Effector CD4-positive, alpha-beta T cell (primary cell): ENCODE measurements around the gene FUT8.

ENCODE experiments used
- DNase-seq: peaks from one replicate; pipeline ENCODE4 v3.0.0-alpha.2; 2020
- total RNA-seq: gene quantifications from one replicate; lab custom pipeline; 2026; lab: John Stamatoyannopoulos, UW

FUT8 gene
- 39.0 reads per million, percentile 63 among the genes with 10 or more reads in this experiment for total RNA-seq

- peak; percentile 90 for DNase-seq
Observed at GRCh38 chr14:65412032-65412846, at the start of gene FUT8. TSS of gene FUT8 (plus strand) at chr14:65412730. CDS start at chr14:65561564, 148,834 bp downstream.

- no peak for DNase-seq
Observed at GRCh38 chr14:65366802-65367565, 45.5 kb upstream of the FUT8 start.

- DNase-seq: no peak
Observed at GRCh38 chr14:65369560-65369959, 43.0 kb upstream of the FUT8 start.

- DNase-seq: no peak
Observed at GRCh38 chr14:65370801-65371248, 41.7 kb upstream of the FUT8 start.

- DNase-seq: no peak
Observed at GRCh38 chr14:65371784-65372183, 40.7 kb upstream of the FUT8 start.

GRCh38 chr14:65373016-65373670, 39.4 kb upstream of the FUT8 start:
- no peak for DNase-seq

GRCh38 chr14:65373671-65374039, 38.9 kb upstream of the FUT8 start:
- DNase-seq: no peak

GRCh38 chr14:65377576-65377975, 35.0 kb upstream of the FUT8 start:
- DNase-seq: no peak

GRCh38 chr14:65382586-65382985, 29.9 kb upstream of the FUT8 start:
- DNase-seq: no peak

- DNase-seq: no peak
Observed at GRCh38 chr14:65387171-65387570, 25.4 kb upstream of the FUT8 start.

- no peak for DNase-seq
Observed at GRCh38 chr14:65387628-65388027, 24.9 kb upstream of the FUT8 start.

GRCh38 chr14:65392296-65392695, 20.2 kb upstream of the FUT8 start:
- DNase-seq: no peak

GRCh38 chr14:65396082-65396910, 16.2 kb upstream of the FUT8 start:
- DNase-seq: no peak

- no peak for DNase-seq
Observed at GRCh38 chr14:65403231-65403630, 9.3 kb upstream of the FUT8 start.

- DNase-seq: no peak
Observed at GRCh38 chr14:65408113-65408512, 4.4 kb upstream of the FUT8 start.

GRCh38 chr14:65410640-65411039, 1.9 kb upstream of the FUT8 start:
- DNase-seq: no peak

- DNase-seq: peak; percentile 75
Observed at GRCh38 chr14:65411656-65412031, 886 bp upstream of the FUT8 start.

- peak; percentile 50 for DNase-seq
Observed at GRCh38 chr14:65412856-65413738, 567 bp downstream of the FUT8 start.

GRCh38 chr14:65413739-65414045, 1.2 kb downstream of the FUT8 start:
- DNase-seq: no peak

GRCh38 chr14:65414961-65415589, 2.5 kb downstream of the FUT8 start:
- peak; percentile 7 for DNase-seq

- no peak for DNase-seq
Observed at GRCh38 chr14:65415613-65416012, 3.1 kb downstream of the FUT8 start.
